CD4-positive, alpha-beta T cell (primary cell): Measurements from ENCODE around the gene ZNF423. TPM values are rescaled to one million over a fixed set of nuclear protein-coding genes. Genes with fewer than 3 reads are reported as not detected.

ENCODE experiments used
- ATAC-seq: fragments of 200-7000 bp; cut with Tn5 transposase; one replicate; pipeline ENCODE4 v1.10.0; 2022; ENCODE audit warnings: mild to moderate bottlenecking; ENCODE audit not compliant: poor library complexity
- CTCF ChIA-PET: fragments of 350-600 bp; sonication (Branson Sonifier 250); formaldehyde crosslinking; loops from one replicate; lab custom pipeline; 2021; ENCODE audit warnings: antibody characterized with exemption, inconsistent platforms; lab: Charles Lee
- POLR2A ChIA-PET: fragments of 350-600 bp; sonication (Branson Sonifier 250); formaldehyde crosslinking; loops from one replicate; lab custom pipeline; 2021; ENCODE audit warnings: antibody characterized with exemption, inconsistent platforms; lab: Charles Lee
- DNase-seq, 14 experiments: peaks; one replicate each; pipeline ENCODE4 v3.0.0-alpha.2; 2013 to 2020; ENCODE audit warnings: mixed read lengths in 2 of 14
- H3K27ac ChIP-seq, 2 donors: one replicate each; pipeline versions ENCODE4 v1.5.1 to v1.7.0; 2013; ENCODE audit warnings: low read length in 2 of 2, low read depth in 1 of 2, mild to moderate bottlenecking in 1 of 2
- H3K27me3 ChIP-seq, 2 experiments: 1 replicate in 1 of 2; 2 replicates in 1 of 2; pipeline versions ENCODE4 v1.6.1 to v1.7.0; 2013; ENCODE audit warnings: low read length in 2 of 2, control low read depth in 1 of 2, mild to moderate bottlenecking in 1 of 2, moderate library complexity in 1 of 2; ENCODE audit not compliant: insufficient read depth in 2 of 2, control insufficient read depth in 1 of 2
- H3K36me3 ChIP-seq: one replicate; pipeline ENCODE4 v1.6.1; 2013; ENCODE audit warnings: low read length, control low read depth; ENCODE audit not compliant: insufficient read depth
- H3K4me1 ChIP-seq: one replicate; pipeline ENCODE4 v1.6.1; 2013; ENCODE audit warnings: low read length, control low read depth; ENCODE audit not compliant: insufficient read depth
- H3K4me3 ChIP-seq: one replicate; pipeline ENCODE4 v1.5.1; 2013; ENCODE audit warnings: mild to moderate bottlenecking, low read length, moderate library complexity
- H3K9me3 ChIP-seq, 2 experiments: 1 replicate in 1 of 2; 2 replicates in 1 of 2; pipeline versions ENCODE4 v1.6.1 to v1.7.0; 2013; ENCODE audit warnings: low read length in 2 of 2, mild to moderate bottlenecking in 2 of 2, control low read depth in 1 of 2, moderate library complexity in 1 of 2; ENCODE audit not compliant: control insufficient read depth in 1 of 2, insufficient read depth in 1 of 2
- H3K27ac Mint-ChIP-seq: one replicate; pipeline ENCODE4 v1.8.0; 2020; ENCODE audit warnings: mixed read lengths
- H3K27me3 Mint-ChIP-seq: one replicate; pipeline ENCODE4 v1.8.0; 2021; ENCODE audit warnings: mixed read lengths
- H3K36me3 Mint-ChIP-seq: one replicate; pipeline ENCODE4 v1.8.0; 2021; ENCODE audit warnings: low read depth, mixed read lengths
- H3K4me1 Mint-ChIP-seq: one replicate; pipeline ENCODE4 v1.8.0; 2021; ENCODE audit warnings: low read depth, mixed read lengths
- H3K4me3 Mint-ChIP-seq: one replicate; pipeline ENCODE4 v1.8.0; 2020; ENCODE audit warnings: mild to moderate bottlenecking, mixed read lengths
- H3K9me3 Mint-ChIP-seq: one replicate; pipeline ENCODE4 v1.8.0; 2020; ENCODE audit warnings: mixed read lengths
- intact Hi-C, 2 experiments: fragments of 100-400 bp; cut with DNase I in 1 of 2; cut with micrococcal nuclease in 1 of 2; formaldehyde crosslinking; loops; one replicate each; pipeline versions ENCODE4 v1.15.1 to v1.9.0; 2023 to 2025; cut with DNase I, micrococcal nuclease
- total RNA-seq, 174 experiments: library from RNA in 2 of 174; stranded (reverse) in 2 of 174; gene quantifications; one replicate each; pipeline ENCODE4 v1.2.3 and lab custom pipeline; 2021 to 2026
- TF ChIP-seq, protein P1 (sequence below): fragments of 200-600 bp; IDR thresholded peaks from one replicate; pipeline ENCODE4 v1.8.0; 2022; ENCODE audit warnings: antibody characterized with exemption, mild to moderate bottlenecking

The ZNF423 gene
- total RNA-seq, 2 experiments from 2014 or later = not detected

DNA sequence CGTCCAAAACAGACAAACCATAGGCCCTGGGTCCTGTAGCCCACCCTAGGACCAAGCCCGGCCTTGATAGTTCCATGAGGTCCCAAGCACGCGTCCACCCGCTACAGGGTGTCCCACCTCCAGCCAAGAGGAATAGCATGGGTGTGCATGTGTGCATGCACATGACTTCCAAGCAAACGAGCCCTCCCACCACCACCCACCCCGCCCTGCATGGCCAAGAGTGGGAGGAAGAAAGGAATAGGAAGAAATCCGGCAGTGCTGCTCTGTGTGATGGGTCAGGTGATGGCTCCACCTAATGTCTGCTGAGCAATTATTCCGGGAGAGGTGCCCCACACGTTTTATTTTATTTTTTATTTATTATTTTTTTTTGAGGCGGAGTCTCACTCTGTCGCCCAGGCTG lies 184.6 kb downstream of the ZNF423 start:
- no peaks in the 10 kb centered on the region for H3K36me3 Mint-ChIP-seq
- TF ChIP-seq, protein P1, sequence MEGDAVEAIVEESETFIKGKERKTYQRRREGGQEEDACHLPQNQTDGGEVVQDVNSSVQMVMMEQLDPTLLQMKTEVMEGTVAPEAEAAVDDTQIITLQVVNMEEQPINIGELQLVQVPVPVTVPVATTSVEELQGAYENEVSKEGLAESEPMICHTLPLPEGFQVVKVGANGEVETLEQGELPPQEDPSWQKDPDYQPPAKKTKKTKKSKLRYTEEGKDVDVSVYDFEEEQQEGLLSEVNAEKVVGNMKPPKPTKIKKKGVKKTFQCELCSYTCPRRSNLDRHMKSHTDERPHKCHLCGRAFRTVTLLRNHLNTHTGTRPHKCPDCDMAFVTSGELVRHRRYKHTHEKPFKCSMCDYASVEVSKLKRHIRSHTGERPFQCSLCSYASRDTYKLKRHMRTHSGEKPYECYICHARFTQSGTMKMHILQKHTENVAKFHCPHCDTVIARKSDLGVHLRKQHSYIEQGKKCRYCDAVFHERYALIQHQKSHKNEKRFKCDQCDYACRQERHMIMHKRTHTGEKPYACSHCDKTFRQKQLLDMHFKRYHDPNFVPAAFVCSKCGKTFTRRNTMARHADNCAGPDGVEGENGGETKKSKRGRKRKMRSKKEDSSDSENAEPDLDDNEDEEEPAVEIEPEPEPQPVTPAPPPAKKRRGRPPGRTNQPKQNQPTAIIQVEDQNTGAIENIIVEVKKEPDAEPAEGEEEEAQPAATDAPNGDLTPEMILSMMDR = no peak
- POLR2A ChIA-PET = no interaction called here
- no peak overlapping the region for H3K4me3 ChIP-seq
- H3K27me3 Mint-ChIP-seq = peaks cover 6% of the 10 kb centered on the region
- H3K4me3 Mint-ChIP-seq = no peak overlapping the region
- H3K9me3 ChIP-seq = no peaks in the 10 kb centered on the region
- H3K4me1 Mint-ChIP-seq = no peaks in the 10 kb centered on the region
- CTCF ChIA-PET = no interaction called here
- H3K4me1 ChIP-seq = no peaks in the 10 kb centered on the region
- H3K27me3 ChIP-seq = no peaks in the 10 kb centered on the region
- DNase-seq (no peak), ATAC-seq (no peak)
- H3K27ac Mint-ChIP-seq = no peak overlapping the region
- H3K36me3 ChIP-seq = no peaks in the 10 kb centered on the region
- H3K9me3 Mint-ChIP-seq = no peaks in the 10 kb centered on the region
- no peak overlapping the region for H3K27ac ChIP-seq
- intact Hi-C loops = no loop called here

DNA sequence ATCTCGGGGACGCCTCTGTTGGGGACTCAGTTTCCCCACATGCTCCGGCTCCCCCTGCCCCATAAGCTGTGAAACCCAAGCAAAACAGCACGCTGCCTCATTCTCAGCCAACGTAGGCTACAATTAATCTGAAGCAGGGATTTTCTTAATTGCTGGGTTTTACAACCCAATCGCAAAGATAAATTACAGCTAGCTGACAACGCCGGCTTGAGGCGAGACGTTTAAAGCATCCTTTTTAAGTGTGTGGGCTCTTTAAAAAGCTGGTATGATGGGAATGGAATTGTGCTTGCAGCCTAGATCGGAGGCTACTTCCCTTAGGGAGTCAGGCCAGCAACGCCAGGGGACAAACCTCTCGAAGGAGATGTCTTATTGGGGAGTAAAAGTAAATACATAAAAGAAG lies 185.3 kb downstream of the ZNF423 start:
- no peaks in the 10 kb centered on the region for H3K4me1 ChIP-seq
- intact Hi-C loops = no loop called here
- POLR2A ChIA-PET = no interaction called here
- TF ChIP-seq, protein P1 = no peak
- H3K4me3 ChIP-seq = no peak overlapping the region
- peaks cover 6% of the 10 kb centered on the region for H3K27me3 Mint-ChIP-seq
- H3K9me3 Mint-ChIP-seq = no peaks in the 10 kb centered on the region
- H3K9me3 ChIP-seq = no peaks in the 10 kb centered on the region
- no peak for DNase-seq
- H3K36me3 Mint-ChIP-seq = no peaks in the 10 kb centered on the region
- no peak overlapping the region for H3K27ac ChIP-seq
- no peaks in the 10 kb centered on the region for H3K4me1 Mint-ChIP-seq
- no peak overlapping the region for H3K27ac Mint-ChIP-seq
- H3K4me3 Mint-ChIP-seq = no peak overlapping the region
- no peaks in the 10 kb centered on the region for H3K27me3 ChIP-seq
- CTCF ChIA-PET = no interaction called here
- ATAC-seq = no peak
- H3K36me3 ChIP-seq = no peaks in the 10 kb centered on the region

DNA sequence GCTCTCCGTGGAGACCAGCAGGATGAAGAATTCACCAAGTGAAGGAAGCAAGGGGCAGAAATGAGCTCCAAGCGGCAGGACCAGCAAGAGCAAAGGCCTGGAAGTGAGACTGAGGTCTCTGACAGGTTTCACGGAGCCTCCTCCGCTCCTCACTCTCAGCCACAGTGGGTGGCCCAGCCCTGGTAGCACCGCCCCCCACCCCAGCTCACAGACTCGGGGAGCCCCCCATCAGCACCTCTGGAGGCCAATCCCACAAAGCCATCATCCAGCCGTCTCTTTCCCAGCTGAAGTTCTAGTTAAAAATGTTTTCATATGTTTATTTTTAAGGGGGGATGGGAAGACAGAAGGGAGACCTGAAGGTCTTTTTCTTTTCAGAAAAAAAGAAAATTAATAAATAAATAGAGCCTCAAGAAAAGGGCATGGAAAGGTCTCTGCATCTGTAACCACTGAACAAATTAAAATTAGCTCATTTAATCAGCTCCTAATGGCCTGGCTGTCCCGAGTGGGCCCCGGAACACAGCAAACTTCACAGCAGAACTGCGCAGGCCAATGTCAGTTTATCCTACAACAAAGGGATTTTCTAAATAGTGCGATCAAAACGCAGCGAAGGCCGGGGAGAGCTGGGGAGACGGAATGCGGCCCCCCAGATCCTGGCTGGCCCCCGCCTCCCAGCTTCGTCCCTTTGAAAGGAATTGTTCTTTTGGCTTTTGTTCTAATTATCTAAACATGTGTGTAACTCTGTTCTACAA lies 190.3 kb downstream of the ZNF423 start:
- H3K9me3 Mint-ChIP-seq = no peaks in the 10 kb centered on the region
- no peaks in the 10 kb centered on the region for H3K4me1 Mint-ChIP-seq
- TF ChIP-seq, protein P1 = no peak
- no peak overlapping the region for H3K27ac Mint-ChIP-seq
- intact Hi-C loops = no loop called here
- no peak overlapping the region for H3K4me3 Mint-ChIP-seq
- H3K27ac ChIP-seq = no peak overlapping the region
- H3K36me3 Mint-ChIP-seq = no peaks in the 10 kb centered on the region
- H3K27me3 ChIP-seq = no peaks in the 10 kb centered on the region
- no peaks in the 10 kb centered on the region for H3K36me3 ChIP-seq
- DNase-seq = no peak
- H3K9me3 ChIP-seq = no peaks in the 10 kb centered on the region
- ChIA-PET POLR2A (no interaction called here), CTCF (no interaction called here)
- H3K4me1 ChIP-seq = no peaks in the 10 kb centered on the region
- H3K27me3 Mint-ChIP-seq = no peaks in the 10 kb centered on the region
- ATAC-seq = no peak
- no peak overlapping the region for H3K4me3 ChIP-seq
